ENCODE results near the gene RNF130.

The RNF130 gene

DNA sequence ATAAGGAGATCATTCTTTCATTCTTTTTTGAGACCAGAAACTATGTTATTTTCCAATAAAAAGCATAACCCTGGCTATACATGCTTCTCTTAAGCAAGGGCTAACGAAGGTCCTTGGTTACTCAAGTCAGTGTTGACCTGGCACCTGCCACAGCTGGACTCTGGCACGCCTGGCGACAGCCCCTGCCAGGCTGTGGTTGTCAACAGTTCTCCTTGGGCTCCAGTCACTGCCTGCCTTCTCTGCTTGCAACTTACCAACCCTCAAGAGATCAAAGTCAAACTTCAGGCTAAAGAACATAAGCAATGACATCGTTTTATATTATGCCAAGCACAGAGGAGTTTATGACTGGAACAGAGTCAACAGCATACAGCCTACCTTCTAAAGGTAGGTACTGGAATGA lies 102.4 kb downstream of the RNF130 start:
- Histone ChIP-seq H2AFZ (ENCODE audit: low read length) (no peak overlapping the region), H4K91ac (ENCODE audit: low read depth, low read length, poor library complexity) (no peak overlapping the region), H3K9me3 (replicated peaks in 1 of 2; ENCODE audit: control insufficient read depth in 2 of 2, insufficient read depth in 1 of 2, low read depth in 1 of 2, low read length in 2 of 2) (peaks cover 0 to 2% of the 10 kb centered on the region in 2 donors), H3K18ac (ENCODE audit: low read length) (no peak overlapping the region), H2BK15ac (ENCODE audit: low read length) (no peak overlapping the region), H3K4ac (ENCODE audit: low read length) (no peak overlapping the region), H2BK5ac (ENCODE audit: low read length) (no peak overlapping the region), H3K79me1 (ENCODE audit: low read depth, low read length) (peaks cover 2% of the 10 kb centered on the region), H3K9ac (ENCODE audit: low read depth, low read length, poor library complexity) (no peak overlapping the region), H3K4me3 (ENCODE audit: low read length in 2 of 2) (no peak overlapping the region), H3K4me2 (ENCODE audit: insufficient read depth, low read length, poor library complexity, severe bottlenecking) (no peak overlapping the region), H3K4me1 (ENCODE audit: control insufficient read depth in 2 of 2, insufficient read depth in 1 of 2, low read depth in 1 of 2, low read length in 2 of 2) (no peaks in the 10 kb centered on the region), H2BK12ac (ENCODE audit: low read length) (no peak overlapping the region), H4K8ac (ENCODE audit: low read depth, low read length) (no peak overlapping the region), H3K36me3 (replicated peaks in 1 of 2; ENCODE audit: control insufficient read depth in 2 of 2, insufficient read depth in 2 of 2, low read length in 2 of 2) (peaks cover 35 to 88% of the 10 kb centered on the region in 2 donors), H3K27me3 (ENCODE audit: control insufficient read depth in 3 of 3, insufficient read depth in 3 of 3, low read depth in 1 of 3, low read length in 3 of 3) (no peaks in the 10 kb centered on the region), H2BK120ac (ENCODE audit: low read depth, low read length) (no peak overlapping the region), H3K27ac (replicated peaks; ENCODE audit: low read length) (no peak overlapping the region), H2AK5ac (ENCODE audit: low read depth, low read length) (no peak overlapping the region), H3K23ac (ENCODE audit: low read depth, low read length, poor library complexity) (no peak overlapping the region), H3K14ac (ENCODE audit: low read length) (no peak overlapping the region)
- WGBS, 2 donors (ENCODE audit: extremely low coverage in 2 of 2, insufficient read length in 2 of 2, insufficient replicate concordance in 1 of 2), result no CpG with 5 or more reads among the region's 4 CpGs
- DNase-seq (ENCODE audit: low spot score), result no peak

DNA sequence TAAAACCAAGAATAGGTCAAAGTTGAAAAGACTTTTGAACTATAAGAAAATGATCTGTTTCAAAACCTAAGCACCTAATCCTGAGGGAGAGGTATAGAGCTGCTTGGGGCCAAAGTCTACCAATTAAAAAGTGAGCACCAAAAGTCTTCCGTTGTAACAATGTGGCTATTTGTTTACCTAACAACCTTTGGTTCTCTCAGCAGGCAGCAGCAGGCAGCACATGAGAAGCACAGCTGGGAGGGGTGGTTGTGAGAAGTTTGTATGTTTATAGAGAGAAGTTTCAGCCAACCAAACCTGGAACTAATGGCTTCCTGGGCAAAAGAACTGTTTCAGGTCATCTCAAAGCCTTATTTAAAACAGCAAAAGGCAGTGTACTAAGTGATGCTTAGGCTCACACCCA lies 104.1 kb downstream of the RNF130 start:
- WGBS, 2 donors (ENCODE audit: extremely low coverage in 2 of 2, insufficient read length in 2 of 2, insufficient replicate concordance in 1 of 2), result no CpG with 5 or more reads among the region's 1 CpG
- H4K8ac ChIP-seq (ENCODE audit: low read depth, low read length), result no peak overlapping the region
- no peaks in the 10 kb centered on the region for H3K27me3 ChIP-seq (ENCODE audit: control insufficient read depth in 3 of 3, insufficient read depth in 3 of 3, low read depth in 1 of 3, low read length in 3 of 3)
- no peak overlapping the region for H3K9ac ChIP-seq (ENCODE audit: low read depth, low read length, poor library complexity)
- H3K23ac ChIP-seq (ENCODE audit: low read depth, low read length, poor library complexity), result no peak overlapping the region
- H2BK15ac ChIP-seq (ENCODE audit: low read length), result no peak overlapping the region
- no peaks in the 10 kb centered on the region for H3K4me1 ChIP-seq (ENCODE audit: control insufficient read depth in 2 of 2, insufficient read depth in 1 of 2, low read depth in 1 of 2, low read length in 2 of 2)
- H3K4me3 ChIP-seq (ENCODE audit: low read length in 2 of 2), result no peak overlapping the region
- H3K4me2 ChIP-seq (ENCODE audit: insufficient read depth, low read length, poor library complexity, severe bottlenecking), result no peak overlapping the region
- H2AK5ac ChIP-seq (ENCODE audit: low read depth, low read length), result no peak overlapping the region
- no peak overlapping the region for H2BK120ac ChIP-seq (ENCODE audit: low read depth, low read length)
- H2AFZ ChIP-seq (ENCODE audit: low read length), result no peak overlapping the region
- H4K91ac ChIP-seq (ENCODE audit: low read depth, low read length, poor library complexity), result no peak overlapping the region
- H3K4ac ChIP-seq (ENCODE audit: low read length), result no peak overlapping the region
- no peak overlapping the region for H3K18ac ChIP-seq (ENCODE audit: low read length)
- H3K36me3 ChIP-seq (replicated peaks in 1 of 2; ENCODE audit: control insufficient read depth in 2 of 2, insufficient read depth in 2 of 2, low read length in 2 of 2), result peaks cover 40 to 92% of the 10 kb centered on the region in 2 donors
- DNase-seq (ENCODE audit: low spot score), result no peak
- peaks cover 4% of the 10 kb centered on the region for H3K79me1 ChIP-seq (ENCODE audit: low read depth, low read length)
- H3K14ac ChIP-seq (ENCODE audit: low read length), result no peak overlapping the region
- H3K27ac ChIP-seq (replicated peaks; ENCODE audit: low read length), result no peak overlapping the region
- no peak overlapping the region for H2BK5ac ChIP-seq (ENCODE audit: low read length)
- peaks cover 0 to 2% of the 10 kb centered on the region in 2 donors for H3K9me3 ChIP-seq (replicated peaks in 1 of 2; ENCODE audit: control insufficient read depth in 2 of 2, insufficient read depth in 1 of 2, low read depth in 1 of 2, low read length in 2 of 2)
- no peak overlapping the region for H2BK12ac ChIP-seq (ENCODE audit: low read length)

DNA sequence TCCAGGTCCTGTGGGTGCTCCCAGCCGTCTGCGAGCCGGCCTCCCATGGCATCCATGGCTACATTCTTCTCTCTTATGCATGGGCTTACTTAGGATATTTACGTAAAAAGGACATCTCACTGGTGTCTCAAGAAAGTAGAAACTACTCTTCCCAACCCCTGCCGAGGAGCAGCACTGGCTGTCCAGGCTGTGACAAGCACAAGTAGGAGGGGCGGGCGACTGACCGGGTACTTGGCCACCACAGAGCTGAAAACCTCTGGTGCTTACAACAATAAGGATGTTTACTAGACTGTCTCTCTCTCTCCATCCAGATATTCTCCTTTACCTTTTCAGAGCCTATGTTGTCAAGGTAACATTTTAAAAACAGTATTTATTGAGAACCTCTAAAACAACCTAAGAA lies 107.5 kb downstream of the RNF130 start:
- Histone ChIP-seq H3K23ac (ENCODE audit: low read depth, low read length, poor library complexity) (no peak overlapping the region), H2BK15ac (ENCODE audit: low read length) (no peak overlapping the region), H2AK5ac (ENCODE audit: low read depth, low read length) (no peak overlapping the region), H3K4me3 (ENCODE audit: low read length in 2 of 2) (no peak overlapping the region), H3K36me3 (replicated peaks in 1 of 2; ENCODE audit: control insufficient read depth in 2 of 2, insufficient read depth in 2 of 2, low read length in 2 of 2) (peaks cover 44 to 93% of the 10 kb centered on the region in 2 donors), H3K4me1 (ENCODE audit: control insufficient read depth in 2 of 2, insufficient read depth in 1 of 2, low read depth in 1 of 2, low read length in 2 of 2) (no peaks in the 10 kb centered on the region), H3K27me3 (ENCODE audit: control insufficient read depth in 3 of 3, insufficient read depth in 3 of 3, low read depth in 1 of 3, low read length in 3 of 3) (no peaks in the 10 kb centered on the region), H4K91ac (ENCODE audit: low read depth, low read length, poor library complexity) (no peak overlapping the region), H2AFZ (ENCODE audit: low read length) (no peak overlapping the region), H3K14ac (ENCODE audit: low read length) (no peak overlapping the region), H3K9me3 (replicated peaks in 1 of 2; ENCODE audit: control insufficient read depth in 2 of 2, insufficient read depth in 1 of 2, low read depth in 1 of 2, low read length in 2 of 2) (no peaks in the 10 kb centered on the region), H3K27ac (replicated peaks; ENCODE audit: low read length) (no peak overlapping the region), H2BK120ac (ENCODE audit: low read depth, low read length) (no peak overlapping the region), H3K4me2 (ENCODE audit: insufficient read depth, low read length, poor library complexity, severe bottlenecking) (no peak overlapping the region), H3K4ac (ENCODE audit: low read length) (no peak overlapping the region), H3K79me1 (ENCODE audit: low read depth, low read length) (peaks cover 2% of the 10 kb centered on the region), H3K18ac (ENCODE audit: low read length) (no peak overlapping the region), H2BK12ac (ENCODE audit: low read length) (no peak overlapping the region), H2BK5ac (ENCODE audit: low read length) (no peak overlapping the region), H4K8ac (ENCODE audit: low read depth, low read length) (no peak overlapping the region), H3K9ac (ENCODE audit: low read depth, low read length, poor library complexity) (no peak overlapping the region)
- WGBS, 2 donors (ENCODE audit: extremely low coverage in 2 of 2, insufficient read length in 2 of 2, insufficient replicate concordance in 1 of 2), result no CpG with 5 or more reads among the region's 8 CpGs
- no peak for DNase-seq (ENCODE audit: low spot score)

DNA sequence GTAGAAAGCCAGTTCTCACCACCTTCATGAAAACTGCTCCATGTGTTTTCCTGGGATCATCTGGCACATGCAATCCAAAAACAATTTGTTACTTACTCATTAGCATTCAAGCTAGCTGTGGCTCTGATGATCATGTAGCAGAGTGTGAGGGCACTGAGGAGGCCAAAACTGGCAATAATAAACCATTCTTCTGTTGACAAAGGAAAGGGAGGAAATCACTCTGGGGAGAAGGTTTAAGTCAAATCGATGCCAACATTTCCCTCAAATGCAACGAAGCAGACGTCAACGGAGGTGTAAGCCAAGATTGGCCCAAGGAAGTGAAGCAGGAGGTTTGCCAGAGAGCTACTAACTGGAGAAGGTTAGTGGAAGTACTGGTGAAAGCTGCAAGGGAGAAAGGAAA lies 108.2 kb downstream of the RNF130 start:
- Histone ChIP-seq H3K79me1 (ENCODE audit: low read depth, low read length) (peaks cover 2% of the 10 kb centered on the region), H3K14ac (ENCODE audit: low read length) (no peak overlapping the region), H3K27ac (replicated peaks; ENCODE audit: low read length) (no peak overlapping the region), H2BK15ac (ENCODE audit: low read length) (no peak overlapping the region), H3K18ac (ENCODE audit: low read length) (no peak overlapping the region), H3K23ac (ENCODE audit: low read depth, low read length, poor library complexity) (no peak overlapping the region), H2AK5ac (ENCODE audit: low read depth, low read length) (no peak overlapping the region), H2BK5ac (ENCODE audit: low read length) (no peak overlapping the region), H3K4me1 (ENCODE audit: control insufficient read depth in 2 of 2, insufficient read depth in 1 of 2, low read depth in 1 of 2, low read length in 2 of 2) (no peaks in the 10 kb centered on the region), H3K4ac (ENCODE audit: low read length) (no peak overlapping the region), H3K4me3 (ENCODE audit: low read length in 2 of 2) (no peak overlapping the region), H4K8ac (ENCODE audit: low read depth, low read length) (no peak overlapping the region), H2BK120ac (ENCODE audit: low read depth, low read length) (no peak overlapping the region), H2AFZ (ENCODE audit: low read length) (no peak overlapping the region), H2BK12ac (ENCODE audit: low read length) (no peak overlapping the region), H4K91ac (ENCODE audit: low read depth, low read length, poor library complexity) (no peak overlapping the region), H3K36me3 (replicated peaks in 1 of 2; ENCODE audit: control insufficient read depth in 2 of 2, insufficient read depth in 2 of 2, low read length in 2 of 2) (peaks cover 42 to 94% of the 10 kb centered on the region in 2 donors), H3K27me3 (ENCODE audit: control insufficient read depth in 3 of 3, insufficient read depth in 3 of 3, low read depth in 1 of 3, low read length in 3 of 3) (no peaks in the 10 kb centered on the region), H3K4me2 (ENCODE audit: insufficient read depth, low read length, poor library complexity, severe bottlenecking) (no peak overlapping the region), H3K9me3 (replicated peaks in 1 of 2; ENCODE audit: control insufficient read depth in 2 of 2, insufficient read depth in 1 of 2, low read depth in 1 of 2, low read length in 2 of 2) (no peaks in the 10 kb centered on the region), H3K9ac (ENCODE audit: low read depth, low read length, poor library complexity) (no peak overlapping the region)
- WGBS, 2 donors (ENCODE audit: extremely low coverage in 2 of 2, insufficient read length in 2 of 2, insufficient replicate concordance in 1 of 2), result no CpG with 5 or more reads among the region's 4 CpGs
- no peak for DNase-seq (ENCODE audit: low spot score)
